Testis (tissue), 3 donors: ENCODE results near the gene OR1N1. TPM values are rescaled to one million over a fixed set of nuclear protein-coding genes. Genes with fewer than 3 reads are reported as not detected.
"Not testable (repeated sequence)": the region's sequence is repeated elsewhere in the genome, so short reads cannot be mapped to it uniquely, and the experiment has no call there.

ENCODE experiments used
- DNase-seq: peaks from one replicate; pipeline ENCODE4 v3.0.0-alpha.2; 2019
- H3K27ac ChIP-seq, 2 donors: fragments of 200-600 bp; sonication (generic); one replicate each; pipeline ENCODE4 v1.5.1; 2019
- H3K27me3 ChIP-seq: fragments of 200-600 bp; sonication (generic); one replicate; pipeline ENCODE4 v1.5.1; 2019
- H3K36me3 ChIP-seq: fragments of 200-600 bp; sonication (generic); one replicate; pipeline ENCODE4 v1.5.1; 2017; ENCODE audit warnings: low read depth; ENCODE audit errors: missing control alignments
- H3K4me1 ChIP-seq: fragments of 200-600 bp; sonication (generic); one replicate; pipeline ENCODE4 v1.5.1; 2019
- H3K4me3 ChIP-seq, 2 donors: fragments of 200-600 bp; sonication (generic); one replicate each; pipeline ENCODE4 v1.5.1; 2017 to 2019
- H3K9me3 ChIP-seq: fragments of 200-600 bp; sonication (generic); one replicate; pipeline ENCODE4 v1.5.1; 2017
- POLR2A ChIP-seq: fragments of 450-650 bp; IDR thresholded peaks from one replicate; pipeline ENCODE4 v1.6.1; 2017; ENCODE audit warnings: antibody characterized with exemption, mild to moderate bottlenecking, moderate library complexity
- WGBS, 2 donors: methylation state at CpG; one replicate each; pipeline ENCODE4 v1.1.5; 2018; 5-methylcytosine and 5-hydroxymethylcytosine counted together
- intact Hi-C: fragments of 100-400 bp; cut with DNase I; formaldehyde crosslinking; loops from one replicate; pipeline ENCODE4 v1.15.1; 2023; ENCODE audit warnings: low total_unique reads
- polyA plus RNA-seq: library from polyadenylated mRNA; stranded (reverse); fragments of 350-450 nt; fragmentation: Illumina TruSeq; extraction: RNeasy Lipid Tissue Mini Kit (QIAGEN cat#74804); gene quantifications from one replicate; pipeline ENCODE4 v1.2.3, GENCODE V29; 2014; ENCODE audit warnings: low read depth, low replicate concordance; ENCODE audit not compliant: insufficient read depth
- total RNA-seq, 2 donors: library from RNA; depleted of rRNA; stranded (reverse); fragments of >200 nt; gene quantifications; one replicate each; pipeline ENCODE4 v1.2.3, GENCODE V29; 2016
- TF ChIP-seq, protein P1 (sequence below), 3 experiments: fragments of 450-650 bp in 2 of 3; fragments of 200-600 bp in 1 of 3; sonication (generic) in 1 of 3; IDR thresholded peaks; one replicate each; pipeline ENCODE4 v1.5.1; 2016 to 2019; ENCODE audit warnings: antibody characterized with exemption in 3 of 3, mild to moderate bottlenecking in 2 of 3, moderate library complexity in 1 of 3

The OR1N1 gene
- total and polyA plus RNA-seq, 3 donors from 2014 or later, result 0.62 TPM; not detected in 2

DNA sequence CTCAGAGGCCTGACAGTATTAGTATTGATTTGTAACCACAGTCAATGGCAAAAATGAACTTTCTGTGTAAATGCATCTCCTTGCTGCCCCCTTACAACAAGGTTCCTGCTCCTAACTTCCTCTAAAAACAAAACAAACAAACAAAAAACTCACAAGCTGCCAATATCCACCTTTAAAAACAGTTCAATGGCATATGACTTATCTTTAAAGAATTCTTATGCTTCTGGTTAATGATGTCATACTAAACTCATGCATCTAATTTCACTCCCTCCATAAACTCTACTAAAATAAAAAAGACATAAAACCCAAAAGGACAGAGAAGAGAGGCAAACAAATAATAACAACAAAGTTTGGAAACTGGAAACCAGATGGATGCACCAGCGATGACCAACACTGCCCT, 9.0 kb upstream of the OR1N1 start:
- no peak for DNase-seq

DNA sequence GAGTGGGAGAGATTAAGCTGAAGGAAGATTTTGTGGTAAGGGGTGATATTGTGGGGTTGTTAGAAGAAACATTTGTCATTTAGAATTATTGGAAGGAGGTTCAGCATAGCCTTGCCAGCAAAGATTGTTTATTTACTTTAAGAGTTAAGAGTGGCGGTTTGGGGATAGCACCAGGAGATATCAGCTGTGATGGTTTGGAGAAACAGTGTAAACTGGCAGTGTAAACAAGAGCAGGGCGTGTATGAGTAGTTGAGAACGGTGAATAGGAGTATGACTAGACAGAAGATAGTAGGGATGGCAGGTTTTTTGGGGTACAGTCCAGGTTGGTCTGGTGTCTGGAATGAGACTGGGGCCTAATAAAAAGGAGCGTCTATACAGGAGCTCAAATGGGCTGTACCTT, 4.1 kb upstream of the OR1N1 start:
- H3K27ac ChIP-seq, H3K36me3 ChIP-seq, intact Hi-C loops, H3K4me3 ChIP-seq, H3K4me1 ChIP-seq, H3K9me3 ChIP-seq, DNase-seq, H3K27me3 ChIP-seq: not testable (repeated sequence)
- WGBS, 2 donors, result 77 to 78% methylated on average over 4 of the region's 4 CpGs

More for the DNA sequence above, 9.0 kb upstream of the OR1N1 start:
- no peak for TF ChIP-seq POLR2A
- TF ChIP-seq, protein P1, sequence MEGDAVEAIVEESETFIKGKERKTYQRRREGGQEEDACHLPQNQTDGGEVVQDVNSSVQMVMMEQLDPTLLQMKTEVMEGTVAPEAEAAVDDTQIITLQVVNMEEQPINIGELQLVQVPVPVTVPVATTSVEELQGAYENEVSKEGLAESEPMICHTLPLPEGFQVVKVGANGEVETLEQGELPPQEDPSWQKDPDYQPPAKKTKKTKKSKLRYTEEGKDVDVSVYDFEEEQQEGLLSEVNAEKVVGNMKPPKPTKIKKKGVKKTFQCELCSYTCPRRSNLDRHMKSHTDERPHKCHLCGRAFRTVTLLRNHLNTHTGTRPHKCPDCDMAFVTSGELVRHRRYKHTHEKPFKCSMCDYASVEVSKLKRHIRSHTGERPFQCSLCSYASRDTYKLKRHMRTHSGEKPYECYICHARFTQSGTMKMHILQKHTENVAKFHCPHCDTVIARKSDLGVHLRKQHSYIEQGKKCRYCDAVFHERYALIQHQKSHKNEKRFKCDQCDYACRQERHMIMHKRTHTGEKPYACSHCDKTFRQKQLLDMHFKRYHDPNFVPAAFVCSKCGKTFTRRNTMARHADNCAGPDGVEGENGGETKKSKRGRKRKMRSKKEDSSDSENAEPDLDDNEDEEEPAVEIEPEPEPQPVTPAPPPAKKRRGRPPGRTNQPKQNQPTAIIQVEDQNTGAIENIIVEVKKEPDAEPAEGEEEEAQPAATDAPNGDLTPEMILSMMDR (IDR thresholded peaks at IDR 0.05), result no peak
- H3K9me3 ChIP-seq, result no peaks in the 10 kb centered on the region
- no peaks in the 10 kb centered on the region for H3K4me1 ChIP-seq
- intact Hi-C loops, result no loop called here
- 98 to 100% methylated on average over 1 of the region's 1 CpG for WGBS, 2 donors
- H3K36me3 ChIP-seq, result no peaks in the 10 kb centered on the region
- H3K27ac ChIP-seq, result no peak overlapping the region
- H3K4me3 ChIP-seq, result no peak overlapping the region
- no peaks in the 10 kb centered on the region for H3K27me3 ChIP-seq

DNA sequence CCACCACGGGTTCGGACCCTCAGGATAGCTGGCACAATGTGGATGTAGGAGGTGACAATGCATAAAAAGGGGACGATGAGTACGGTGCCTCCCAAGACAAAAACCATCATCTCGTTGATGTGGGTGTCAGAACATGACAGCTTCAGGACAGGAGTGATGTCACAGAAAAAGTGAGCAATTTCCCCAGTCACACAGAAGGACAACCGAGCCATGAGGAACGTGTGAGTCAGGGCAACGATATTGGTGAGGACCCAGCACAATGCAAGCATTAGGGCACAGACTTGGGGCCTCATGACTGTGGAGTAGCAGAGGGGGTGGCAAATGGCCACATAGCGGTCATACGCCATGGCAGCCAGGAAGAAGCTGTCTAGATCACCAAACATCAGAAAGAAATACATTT, 491 bp downstream of the OR1N1 start:
- no peak for TF ChIP-seq POLR2A
- TF ChIP-seq, protein P1 (IDR thresholded peaks at IDR 0.05), result no peak
- WGBS, 2 donors, result 88% methylated on average over 8 to 10 of the region's 10 CpGs
- intact Hi-C loops, result no loop called here
- Histone ChIP-seq H3K4me1 (no peaks in the 10 kb centered on the region), H3K36me3 (no peaks in the 10 kb centered on the region), H3K9me3 (no peaks in the 10 kb centered on the region), H3K27ac (no peak overlapping the region), H3K27me3 (no peaks in the 10 kb centered on the region), H3K4me3 (no peak overlapping the region)
- DNase-seq, result no peak

DNA sequence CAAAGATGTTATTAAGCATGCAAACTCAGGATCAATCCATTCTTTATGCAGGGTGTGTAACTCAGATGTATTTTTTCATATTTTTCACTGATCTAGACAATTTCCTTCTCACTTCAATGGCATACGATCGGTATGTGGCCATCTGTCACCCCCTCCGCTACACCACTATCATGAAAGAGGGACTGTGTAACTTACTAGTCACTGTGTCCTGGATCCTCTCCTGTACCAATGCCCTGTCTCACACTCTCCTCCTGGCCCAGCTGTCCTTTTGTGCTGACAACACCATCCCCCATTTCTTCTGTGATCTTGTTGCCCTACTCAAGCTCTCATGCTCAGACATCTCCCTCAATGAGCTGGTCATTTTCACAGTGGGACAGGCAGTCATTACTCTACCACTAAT, 7.7 kb downstream of the OR1N1 start:
- H3K27me3 ChIP-seq, result no peaks in the 10 kb centered on the region

DNA sequence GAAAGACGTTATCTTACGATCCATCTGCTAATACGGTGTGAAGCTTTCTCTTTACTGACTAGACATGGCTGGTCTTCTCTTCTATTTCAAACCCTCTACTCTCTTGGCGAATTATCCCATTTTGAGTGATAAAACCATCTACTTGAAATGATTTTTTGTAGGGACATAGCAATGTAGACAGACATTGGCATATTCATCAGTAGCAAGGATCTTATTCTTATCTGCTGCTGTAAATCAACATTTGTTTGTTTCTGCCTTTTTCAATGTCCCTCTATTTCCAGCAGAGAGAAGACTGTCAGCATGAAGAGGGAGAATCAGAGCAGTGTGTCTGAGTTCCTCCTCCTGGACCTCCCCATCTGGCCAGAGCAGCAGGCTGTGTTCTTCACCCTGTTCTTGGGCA, 8.3 kb downstream of the OR1N1 start, which contains the start of gene OR1J4:
Gene OR1J4 (plus strand): TSS at position 301 of the 400 bp plus-strand sequence. CDS start 0 bp downstream, at position 301.
- no peaks in the 10 kb centered on the region for H3K9me3 ChIP-seq
- H3K27ac ChIP-seq, result no peak within 1 kb of the TSS
- TF ChIP-seq, protein P1 (IDR thresholded peaks at IDR 0.05), result no peak
- no peak for TF ChIP-seq POLR2A
- intact Hi-C loops, result no loop called here
- H3K27me3 ChIP-seq, result no peaks in the 10 kb centered on the region
- no peaks in the 10 kb centered on the region for H3K4me1 ChIP-seq
- H3K36me3 ChIP-seq, result no peaks in the 10 kb centered on the region
- no peak for DNase-seq
- H3K4me3 ChIP-seq, result no peak within 1 kb of the TSS
- 85 to 86% methylated on average over 4 of the region's 4 CpGs for WGBS, 2 donors

More for the DNA sequence above, 7.7 kb downstream of the OR1N1 start:
- 86 to 91% methylated on average over 3 of the region's 3 CpGs for WGBS, 2 donors
- no peak overlapping the region for H3K27ac ChIP-seq
- H3K4me3 ChIP-seq, result no peak overlapping the region
- no peak for TF ChIP-seq POLR2A
- TF ChIP-seq, protein P1 (IDR thresholded peaks at IDR 0.05), result no peak
- intact Hi-C loops, result no loop called here
- no peaks in the 10 kb centered on the region for H3K9me3 ChIP-seq
- no peak for DNase-seq
- H3K4me1 ChIP-seq, result no peaks in the 10 kb centered on the region
- H3K36me3 ChIP-seq, result no peaks in the 10 kb centered on the region
